ENCODE measurements around the gene PIEZO2.
A peak's percentile ranks its signal among the peaks of the same experiment; 100 is the strongest.

PIEZO2 gene

GRCh38 chr18:10787293-10787901, 362.0 kb downstream of the PIEZO2 start:
- DNase-seq (ENCODE audit: low spot score) = peak; percentile 73

- no peak for DNase-seq (ENCODE audit: low spot score)
These were observed 363.6 kb downstream of the PIEZO2 start for GRCh38 chr18:10785798-10786197.

GRCh38 chr18:10784596-10785202, 364.7 kb downstream of the PIEZO2 start:
- no peak for DNase-seq (ENCODE audit: low spot score)

- DNase-seq (ENCODE audit: low spot score) = no peak
These were observed 365.4 kb downstream of the PIEZO2 start for GRCh38 chr18:10783941-10784340.

GRCh38 chr18:10776493-10776892, 372.9 kb downstream of the PIEZO2 start:
- no peak for DNase-seq (ENCODE audit: low spot score)

- no peak for DNase-seq (ENCODE audit: low spot score)
These were observed 374.3 kb downstream of the PIEZO2 start for GRCh38 chr18:10775026-10775425.

- DNase-seq (ENCODE audit: low spot score) = no peak
These were observed 378.2 kb downstream of the PIEZO2 start for GRCh38 chr18:10771053-10771709.

- DNase-seq (ENCODE audit: low spot score) = no peak
These were observed 379.1 kb downstream of the PIEZO2 start for GRCh38 chr18:10770264-10770663.

GRCh38 chr18:10768221-10768620, 381.1 kb downstream of the PIEZO2 start:
- DNase-seq (ENCODE audit: low spot score) = no peak

- DNase-seq (ENCODE audit: low spot score) = no peak
These were observed 381.7 kb downstream of the PIEZO2 start for GRCh38 chr18:10767658-10768057.

- DNase-seq (ENCODE audit: low spot score) = no peak
These were observed 388.4 kb downstream of the PIEZO2 start for GRCh38 chr18:10760986-10761385.

GRCh38 chr18:10759241-10759640, 390.1 kb downstream of the PIEZO2 start:
- no peak for DNase-seq (ENCODE audit: low spot score)

GRCh38 chr18:10757946-10758345, 391.4 kb downstream of the PIEZO2 start:
- DNase-seq (ENCODE audit: low spot score) = no peak

- no peak for DNase-seq (ENCODE audit: low spot score)
These were observed 392.0 kb downstream of the PIEZO2 start for GRCh38 chr18:10757349-10757748.

GRCh38 chr18:10755855-10756254, 393.5 kb downstream of the PIEZO2 start:
- no peak for DNase-seq (ENCODE audit: low spot score)

GRCh38 chr18:10754128-10754527, 395.2 kb downstream of the PIEZO2 start:
- DNase-seq (ENCODE audit: low spot score) = no peak

- DNase-seq (ENCODE audit: low spot score) = no peak
These were observed 397.0 kb downstream of the PIEZO2 start for GRCh38 chr18:10752382-10752781.

- no peak for DNase-seq (ENCODE audit: low spot score)
These were observed 397.7 kb downstream of the PIEZO2 start for GRCh38 chr18:10751653-10752052.

- DNase-seq (ENCODE audit: low spot score) = no peak
These were observed 399.0 kb downstream of the PIEZO2 start for GRCh38 chr18:10750191-10751035.

GRCh38 chr18:10748641-10749040, 400.7 kb downstream of the PIEZO2 start:
- DNase-seq (ENCODE audit: low spot score) = no peak

GRCh38 chr18:10745971-10746370, 403.4 kb downstream of the PIEZO2 start:
- DNase-seq (ENCODE audit: low spot score) = no peak

- DNase-seq (ENCODE audit: low spot score) = no peak
These were observed 404.1 kb downstream of the PIEZO2 start for GRCh38 chr18:10745219-10745618.

- no peak for DNase-seq (ENCODE audit: low spot score)
These were observed 405.6 kb downstream of the PIEZO2 start for GRCh38 chr18:10743766-10744165.

Data from hematopoietic multipotent progenitor cell treated with erythropoietin and hydrocortisone succinate and interleukin-3 and kit ligand, for 15 days (in vitro differentiated cells).